Mucosa of rectum (tissue), 2 donors: ENCODE measurements around the gene SERPINB1.
"Not testable (repeated sequence)": the region's sequence is repeated elsewhere in the genome, so short reads cannot be mapped to it uniquely, and the experiment has no call there.

Experiments
- H3K27ac ChIP-seq, 2 donors: one replicate each; pipeline ENCODE4 v1.7.0; 2013; ENCODE audit warnings: inconsistent platforms in 2 of 2, low read depth in 2 of 2, low read length in 2 of 2
- H3K27me3 ChIP-seq, 2 donors: one replicate each; pipeline ENCODE4 v1.7.0; 2013; ENCODE audit warnings: low read length in 2 of 2; ENCODE audit not compliant: control insufficient read depth in 2 of 2, insufficient read depth in 2 of 2
- H3K36me3 ChIP-seq, 2 donors: one replicate each; pipeline ENCODE4 v1.7.0; 2013; ENCODE audit warnings: low read length in 2 of 2; ENCODE audit not compliant: control insufficient read depth in 2 of 2, insufficient read depth in 2 of 2
- H3K4me1 ChIP-seq, 2 donors: one replicate each; pipeline ENCODE4 v1.7.0; 2013; ENCODE audit warnings: low read length in 2 of 2, mild to moderate bottlenecking in 1 of 2; ENCODE audit not compliant: control insufficient read depth in 2 of 2, insufficient read depth in 2 of 2
- H3K4me3 ChIP-seq, 2 donors: one replicate each; pipeline ENCODE4 v1.7.0; 2013; ENCODE audit warnings: low read length in 2 of 2
- H3K9ac ChIP-seq, 2 donors: one replicate each; pipeline ENCODE4 v1.7.0; 2013; ENCODE audit warnings: low read length in 2 of 2, low read depth in 1 of 2, mild to moderate bottlenecking in 1 of 2
- H3K9me3 ChIP-seq, 2 donors: one replicate each; pipeline ENCODE4 v1.7.0; 2013; ENCODE audit warnings: low read length in 2 of 2; ENCODE audit not compliant: control insufficient read depth in 2 of 2
- donor health status: healthy.
- donor health status: Normal muscosa, but diverticular disease.

Gene SERPINB1

GRCh38 chr6:2865694-2866151 is 24.1 kb upstream of the SERPINB1 start:
- Histone ChIP-seq H3K4me1 (peaks cover 5 to 12% of the 10 kb centered on the region in 2 donors), H3K27me3 (no peaks in the 10 kb centered on the region), H3K27ac (no peak overlapping the region), H3K4me3 (no peak overlapping the region), H3K9me3 (no peaks in the 10 kb centered on the region), H3K36me3 (no peaks in the 10 kb centered on the region), H3K9ac (no peak overlapping the region)

- H3K4me1 ChIP-seq = peaks cover 5 to 12% of the 10 kb centered on the region in 2 donors
- no peak overlapping the region for H3K27ac ChIP-seq
- H3K9ac ChIP-seq = no peak overlapping the region
- H3K36me3 ChIP-seq = no peaks in the 10 kb centered on the region
- no peak overlapping the region for H3K4me3 ChIP-seq
- H3K9me3 ChIP-seq = no peaks in the 10 kb centered on the region
- H3K27me3 ChIP-seq = no peaks in the 10 kb centered on the region
Observed at GRCh38 chr6:2865270-2865669, 23.6 kb upstream of the SERPINB1 start.

GRCh38 chr6:2863901-2864300 is 22.2 kb upstream of the SERPINB1 start:
- H3K36me3 ChIP-seq = no peaks in the 10 kb centered on the region
- no peaks in the 10 kb centered on the region for H3K9me3 ChIP-seq
- H3K9ac ChIP-seq = no peak overlapping the region
- no peaks in the 10 kb centered on the region for H3K27me3 ChIP-seq
- no peak overlapping the region for H3K27ac ChIP-seq
- H3K4me3 ChIP-seq = no peak overlapping the region
- H3K4me1 ChIP-seq = peaks cover 7 to 14% of the 10 kb centered on the region in 2 donors

GRCh38 chr6:2862712-2863181 is 21.1 kb upstream of the SERPINB1 start:
- Histone ChIP-seq H3K4me3 (no peak overlapping the region), H3K36me3 (no peaks in the 10 kb centered on the region), H3K27ac (peak overlapping the region; percentile 14 to 43), H3K9ac (no peak overlapping the region), H3K27me3 (no peaks in the 10 kb centered on the region), H3K9me3 (no peaks in the 10 kb centered on the region), H3K4me1 (peaks cover 10 to 21% of the 10 kb centered on the region in 2 donors)

GRCh38 chr6:2861822-2862164 is 20.1 kb upstream of the SERPINB1 start:
- H3K27ac ChIP-seq = peak overlapping the region in 1 of 2 donors; percentile 10
- no peaks in the 10 kb centered on the region for H3K27me3 ChIP-seq
- peaks cover 16 to 28% of the 10 kb centered on the region in 2 donors for H3K4me1 ChIP-seq
- H3K4me3 ChIP-seq = no peak overlapping the region
- H3K9ac ChIP-seq = no peak overlapping the region
- no peaks in the 10 kb centered on the region for H3K9me3 ChIP-seq
- H3K36me3 ChIP-seq = no peaks in the 10 kb centered on the region

GRCh38 chr6:2861060-2861821 is 19.6 kb upstream of the SERPINB1 start:
- Histone ChIP-seq H3K9me3 (no peaks in the 10 kb centered on the region), H3K27me3 (no peaks in the 10 kb centered on the region), H3K36me3 (no peaks in the 10 kb centered on the region), H3K27ac (peak overlapping the region; percentile 17 to 60), H3K9ac (no peak overlapping the region), H3K4me3 (no peak overlapping the region), H3K4me1 (peaks cover 16 to 26% of the 10 kb centered on the region in 2 donors)

GRCh38 chr6:2860706-2861059 is 19.0 kb upstream of the SERPINB1 start:
- not testable (repeated sequence) for H3K27me3 ChIP-seq, H3K9ac ChIP-seq, H3K4me3 ChIP-seq, H3K27ac ChIP-seq, H3K36me3 ChIP-seq, H3K9me3 ChIP-seq
- H3K4me1 ChIP-seq = peaks cover 14 to 25% of the 10 kb centered on the region in 2 donors

- Histone ChIP-seq H3K27ac (peak overlapping the region in 1 of 2 donors; percentile 27), H3K4me1 (peaks cover 15 to 25% of the 10 kb centered on the region in 2 donors)
- not testable (repeated sequence) for H3K27me3 ChIP-seq, H3K9me3 ChIP-seq, H3K36me3 ChIP-seq, H3K4me3 ChIP-seq, H3K9ac ChIP-seq
Observed at GRCh38 chr6:2859798-2860705, 18.4 kb upstream of the SERPINB1 start.

- H3K36me3 ChIP-seq = no peaks in the 10 kb centered on the region
- peak overlapping the region; percentile 74 to 84 for H3K27ac ChIP-seq
- H3K9ac ChIP-seq = peak overlapping the region in 1 of 2 donors; percentile 41
- H3K4me3 ChIP-seq = peak overlapping the region in 1 of 2 donors; percentile 44
- H3K27me3 ChIP-seq = no peaks in the 10 kb centered on the region
- H3K4me1 ChIP-seq = peaks cover 23 to 30% of the 10 kb centered on the region in 2 donors
- H3K9me3 ChIP-seq = no peaks in the 10 kb centered on the region
Observed at GRCh38 chr6:2859185-2859700, 17.6 kb upstream of the SERPINB1 start.
